H9 (cell line): ENCODE results near the gene WDR7. TPM values are rescaled to one million over a fixed set of nuclear protein-coding genes. Genes with fewer than 3 reads are reported as not detected.

Experiments
- DNase-seq: peaks from one replicate; pipeline ENCODE4 v3.0.0-alpha.2; 2017
- H2AFZ ChIP-seq: one replicate; pipeline ENCODE4 v1.6.1; 2013; ENCODE audit warnings: mild to moderate bottlenecking, low read length, control low read depth, moderate library complexity
- H2AK5ac ChIP-seq: 2 replicates; pipeline ENCODE4 v1.6.1; 2013; ENCODE audit warnings: low read length, control low read depth, mixed read lengths; ENCODE audit not compliant: insufficient read length
- H2BK120ac ChIP-seq: one replicate; pipeline ENCODE4 v1.6.1; 2013; ENCODE audit warnings: low read depth, mild to moderate bottlenecking, low read length, control low read depth, inconsistent platforms; ENCODE audit not compliant: poor library complexity, severe bottlenecking
- H2BK12ac ChIP-seq: 2 replicates; pipeline ENCODE4 v1.6.1; 2013; ENCODE audit warnings: low read length, control low read depth, mixed read lengths, low read depth; ENCODE audit not compliant: insufficient read length
- H2BK15ac ChIP-seq: 2 replicates; pipeline ENCODE4 v1.6.1; 2013; ENCODE audit warnings: low read depth, low read length, control low read depth
- H2BK20ac ChIP-seq: one replicate; pipeline ENCODE4 v1.6.1; 2013; ENCODE audit warnings: low read depth, mild to moderate bottlenecking, low read length, control low read depth, inconsistent platforms; ENCODE audit not compliant: poor library complexity, severe bottlenecking
- H2BK5ac ChIP-seq: 2 replicates; pipeline ENCODE4 v1.6.1; 2013; ENCODE audit warnings: low read length, control low read depth, mixed read lengths; ENCODE audit not compliant: insufficient read length
- H3K14ac ChIP-seq: 2 replicates; pipeline ENCODE4 v1.6.1; 2013; ENCODE audit warnings: low read length, control low read depth; ENCODE audit not compliant: insufficient read depth
- H3K18ac ChIP-seq: 2 replicates; pipeline ENCODE4 v1.6.1; 2013; ENCODE audit warnings: low read depth, mild to moderate bottlenecking, mixed read lengths, low read length, control low read depth; ENCODE audit not compliant: insufficient read length
- H3K23ac ChIP-seq: 2 replicates; pipeline ENCODE4 v1.6.1; 2013; ENCODE audit warnings: low read length, control low read depth, mixed read lengths, low read depth; ENCODE audit not compliant: insufficient read length
- H3K23me2 ChIP-seq: 2 replicates; pipeline ENCODE4 v1.6.1; 2013; ENCODE audit warnings: low read depth, mild to moderate bottlenecking, mixed read lengths, low read length, control low read depth; ENCODE audit not compliant: insufficient read length, poor library complexity, severe bottlenecking
- H3K27ac ChIP-seq: 2 replicates; pipeline ENCODE4 v1.5.1; 2013; ENCODE audit warnings: low read length, control low read depth, mixed read lengths, low read depth; ENCODE audit not compliant: insufficient read length
- H3K27me3 ChIP-seq: 2 replicates; pipeline ENCODE4 v1.6.1; 2013; ENCODE audit warnings: low read length, control low read depth, inconsistent platforms; ENCODE audit not compliant: insufficient read depth
- H3K4ac ChIP-seq: 2 replicates; pipeline ENCODE4 v1.6.1; 2013; ENCODE audit warnings: low read depth, mild to moderate bottlenecking, control low read depth, inconsistent platforms, low read length, moderate library complexity
- H3K4me1 ChIP-seq: 2 replicates; pipeline ENCODE4 v1.6.1; 2013; ENCODE audit warnings: low read length, control low read depth, inconsistent platforms; ENCODE audit not compliant: insufficient read depth
- H3K4me2 ChIP-seq: 2 replicates; pipeline ENCODE4 v1.6.1; 2013; ENCODE audit warnings: low read length, control low read depth, mixed read lengths; ENCODE audit not compliant: insufficient read length, insufficient read depth
- H3K56ac ChIP-seq: 2 replicates; pipeline ENCODE4 v1.6.1; 2013; ENCODE audit warnings: low read depth, mild to moderate bottlenecking, mixed read lengths, low read length, control low read depth; ENCODE audit not compliant: insufficient read length
- H3K79me1 ChIP-seq: 2 replicates; pipeline ENCODE4 v1.6.1; 2013; ENCODE audit warnings: low read depth, mild to moderate bottlenecking, moderate library complexity, low read length, control low read depth, inconsistent platforms; ENCODE audit not compliant: insufficient read depth, poor library complexity, severe bottlenecking
- H3K79me2 ChIP-seq: 2 replicates; pipeline ENCODE4 v1.6.1; 2013; ENCODE audit warnings: low read length, control low read depth, inconsistent platforms; ENCODE audit not compliant: insufficient read depth
- H3K9ac ChIP-seq: 2 replicates; pipeline ENCODE4 v1.6.1; 2013; ENCODE audit warnings: low read length, control low read depth, mixed read lengths; ENCODE audit not compliant: insufficient read length; ENCODE audit errors: extremely low read depth
- H3K9me3 ChIP-seq: one replicate; pipeline ENCODE4 v1.6.1; 2013; ENCODE audit warnings: low read depth, low read length, inconsistent platforms; ENCODE audit not compliant: control insufficient read depth
- H3T11ph ChIP-seq: one replicate; pipeline ENCODE4 v1.6.1; 2013; ENCODE audit warnings: mild to moderate bottlenecking, low read length, control low read depth, inconsistent platforms
- H4K20me1 ChIP-seq: one replicate; pipeline ENCODE4 v1.6.1; 2013; ENCODE audit not compliant: control insufficient read depth, insufficient read length, insufficient read depth
- H4K5ac ChIP-seq: 2 replicates; pipeline ENCODE4 v1.6.1; 2013; ENCODE audit warnings: low read depth, mild to moderate bottlenecking, mixed read lengths, low read length, control low read depth; ENCODE audit not compliant: insufficient read length
- H4K8ac ChIP-seq: replicated peaks from 2 replicates; pipeline ENCODE4 v1.6.1; 2013; ENCODE audit warnings: low read length, control low read depth, mixed read lengths, low read depth; ENCODE audit not compliant: insufficient read length
- H4K91ac ChIP-seq: 2 replicates; pipeline ENCODE4 v1.6.1; 2013; ENCODE audit warnings: low read depth, mild to moderate bottlenecking, moderate library complexity, mixed read lengths, low read length, control low read depth; ENCODE audit not compliant: insufficient read length
- H3K27ac Mint-ChIP-seq, 3 experiments: 2 replicates in 2 of 3; 3 replicates in 1 of 3; pipeline ENCODE4 v1.8.0; 2020 to 2021; ENCODE audit warnings: mixed read lengths in 3 of 3, mild to moderate bottlenecking in 1 of 3, moderate library complexity in 1 of 3
- H3K27me3 Mint-ChIP-seq: 2 replicates; pipeline ENCODE4 v1.8.0; 2021; ENCODE audit warnings: low read depth, mild to moderate bottlenecking, moderate library complexity, mixed read lengths
- H3K36me3 Mint-ChIP-seq, 3 experiments: 2 replicates in 2 of 3; 3 replicates in 1 of 3; pipeline ENCODE4 v1.8.0; 2020 to 2021; ENCODE audit warnings: low read depth in 3 of 3, mixed read lengths in 3 of 3; ENCODE audit not compliant: insufficient read depth in 1 of 3
- H3K4me1 Mint-ChIP-seq, 2 experiments: 2 replicates each; pipeline ENCODE4 v1.8.0; 2020; ENCODE audit warnings: mixed read lengths in 2 of 2
- H3K4me3 Mint-ChIP-seq, 2 experiments: 2 replicates in 1 of 2; 3 replicates in 1 of 2; pipeline ENCODE4 v1.8.0; 2020 to 2021; ENCODE audit warnings: mild to moderate bottlenecking in 2 of 2, mixed read lengths in 2 of 2, moderate library complexity in 1 of 2
- H3K9me3 Mint-ChIP-seq, 2 experiments: 2 replicates in 1 of 2; 3 replicates in 1 of 2; pipeline ENCODE4 v1.8.0; 2020; ENCODE audit warnings: mild to moderate bottlenecking in 2 of 2, mixed read lengths in 2 of 2, moderate library complexity in 1 of 2
- total RNA-seq: library from RNA; stranded (reverse); gene quantifications from 2 replicates; pipeline ENCODE4 v1.2.1, GENCODE V29; 2021
- TF ChIP-seq, protein P1 (sequence below): fragments of 200-600 bp; sonication (generic); conservative IDR thresholded peaks from 3 replicates; pipeline ENCODE4 v1.8.0; 2021; ENCODE audit warnings: antibody characterized with exemption, mild to moderate bottlenecking

The WDR7 gene
- total RNA-seq, 1 experiment from 2014 or later = 14.8 TPM

DNA sequence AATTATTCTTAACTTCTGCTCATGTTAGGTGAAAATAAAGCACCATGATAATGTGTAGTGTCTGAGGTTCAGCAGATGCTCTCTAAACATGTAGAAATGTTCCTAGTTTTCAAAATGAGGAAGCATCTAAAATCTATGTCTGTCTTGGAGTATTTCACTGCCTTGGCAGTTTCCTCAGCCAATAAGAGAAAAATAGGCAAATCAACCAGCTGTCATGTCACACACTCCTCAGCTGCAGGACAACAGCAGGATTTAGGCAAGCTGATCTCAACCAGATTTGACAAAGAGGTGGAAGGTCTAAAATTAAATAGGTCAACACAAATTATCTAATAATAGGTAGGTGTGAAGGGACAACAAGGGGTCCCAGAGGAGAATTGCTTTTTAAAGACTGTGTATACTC lies 331.6 kb downstream of the WDR7 start:
- H4K5ac ChIP-seq = no peak overlapping the region
- no peaks in the 10 kb centered on the region for H3K79me2 ChIP-seq
- no peaks in the 10 kb centered on the region for H3K27me3 Mint-ChIP-seq
- TF ChIP-seq, protein P1, sequence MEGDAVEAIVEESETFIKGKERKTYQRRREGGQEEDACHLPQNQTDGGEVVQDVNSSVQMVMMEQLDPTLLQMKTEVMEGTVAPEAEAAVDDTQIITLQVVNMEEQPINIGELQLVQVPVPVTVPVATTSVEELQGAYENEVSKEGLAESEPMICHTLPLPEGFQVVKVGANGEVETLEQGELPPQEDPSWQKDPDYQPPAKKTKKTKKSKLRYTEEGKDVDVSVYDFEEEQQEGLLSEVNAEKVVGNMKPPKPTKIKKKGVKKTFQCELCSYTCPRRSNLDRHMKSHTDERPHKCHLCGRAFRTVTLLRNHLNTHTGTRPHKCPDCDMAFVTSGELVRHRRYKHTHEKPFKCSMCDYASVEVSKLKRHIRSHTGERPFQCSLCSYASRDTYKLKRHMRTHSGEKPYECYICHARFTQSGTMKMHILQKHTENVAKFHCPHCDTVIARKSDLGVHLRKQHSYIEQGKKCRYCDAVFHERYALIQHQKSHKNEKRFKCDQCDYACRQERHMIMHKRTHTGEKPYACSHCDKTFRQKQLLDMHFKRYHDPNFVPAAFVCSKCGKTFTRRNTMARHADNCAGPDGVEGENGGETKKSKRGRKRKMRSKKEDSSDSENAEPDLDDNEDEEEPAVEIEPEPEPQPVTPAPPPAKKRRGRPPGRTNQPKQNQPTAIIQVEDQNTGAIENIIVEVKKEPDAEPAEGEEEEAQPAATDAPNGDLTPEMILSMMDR = no peak
- no peaks in the 10 kb centered on the region for H4K20me1 ChIP-seq
- peak overlapping the region in 2 of 3 experiments; percentile 10 to 24; a peak in 1 of 7 replicates for H3K27ac Mint-ChIP-seq
- no peaks in the 10 kb centered on the region for H3K79me1 ChIP-seq
- no peak overlapping the region for H3T11ph ChIP-seq
- H3K23ac ChIP-seq = no peak overlapping the region
- H3K27ac ChIP-seq = no peak overlapping the region
- no peak overlapping the region for H3K56ac ChIP-seq
- H2AFZ ChIP-seq = no peak overlapping the region
- H3K9me3 Mint-ChIP-seq = no peaks in the 10 kb centered on the region
- H3K4me1 ChIP-seq = no peaks in the 10 kb centered on the region; the same call in 1 of the 2 replicates
- no peak overlapping the region for H2BK5ac ChIP-seq
- no peaks in the 10 kb centered on the region for H3K23me2 ChIP-seq
- no peak overlapping the region for H3K9ac ChIP-seq
- H3K4me2 ChIP-seq = no peak overlapping the region
- no peak overlapping the region for H4K8ac ChIP-seq
- no peak overlapping the region for H3K18ac ChIP-seq
- DNase-seq = no peak
- H2BK15ac ChIP-seq = no peak overlapping the region
- H3K14ac ChIP-seq = no peak overlapping the region
- no peaks in the 10 kb centered on the region for H3K36me3 Mint-ChIP-seq
- H3K4me3 Mint-ChIP-seq = no peak overlapping the region
- no peak overlapping the region for H2BK20ac ChIP-seq
- peaks cover 31 to 35% of the 10 kb centered on the region in 2 experiments for H3K4me1 Mint-ChIP-seq
- H3K27me3 ChIP-seq = no peaks in the 10 kb centered on the region
- no peaks in the 10 kb centered on the region for H3K9me3 ChIP-seq
- no peak overlapping the region for H2BK120ac ChIP-seq
- no peak overlapping the region for H2BK12ac ChIP-seq
- no peak overlapping the region for H4K91ac ChIP-seq
- H3K4ac ChIP-seq = no peak overlapping the region
- H2AK5ac ChIP-seq = no peak overlapping the region
